ENCODE results near the gene CCDC158.

Gene CCDC158

DNA sequence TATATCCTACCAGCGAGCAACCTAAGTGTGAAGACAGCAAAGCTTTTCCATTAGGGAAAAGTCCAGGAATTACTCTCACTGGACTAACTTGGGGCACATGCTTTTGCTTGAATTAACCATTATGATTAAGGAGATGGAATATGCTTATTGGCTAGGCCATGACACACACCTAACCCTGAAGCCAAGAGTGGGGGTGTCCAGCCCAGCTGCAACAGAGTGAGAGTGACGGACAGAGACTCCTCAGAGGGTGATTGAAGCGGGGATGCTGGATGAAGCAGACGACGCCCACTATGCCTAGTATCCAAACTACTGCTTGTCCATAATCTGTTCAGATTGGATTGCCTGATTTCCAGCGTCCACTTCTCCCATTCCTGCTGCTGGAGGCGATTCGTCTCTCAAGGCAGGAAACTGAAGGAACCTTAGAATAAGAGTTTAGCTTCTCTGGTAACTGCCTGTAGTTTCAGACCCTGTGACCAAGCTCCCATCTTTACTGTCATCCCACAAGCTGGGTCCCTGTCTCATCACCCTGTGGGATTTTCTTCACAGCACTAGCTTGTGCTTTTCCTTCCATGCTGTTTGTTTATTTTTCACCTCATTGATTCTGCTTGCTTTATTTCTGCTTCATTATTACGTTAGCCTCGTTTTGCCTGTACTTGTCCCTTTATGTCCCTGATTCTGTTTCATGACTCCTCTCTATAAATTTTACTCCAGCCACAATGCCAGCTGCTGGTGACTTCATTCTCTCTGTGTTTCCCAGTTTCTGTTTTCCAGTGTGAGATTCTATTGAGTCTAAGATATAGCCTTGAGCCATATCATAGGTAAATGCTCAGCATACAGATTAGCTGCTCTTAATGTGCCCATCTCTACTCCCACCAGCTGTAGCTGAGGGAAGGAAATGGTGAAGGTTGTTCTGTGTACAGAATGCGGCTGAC, 150.4 kb downstream of the CCDC158 start:
- no peak overlapping the region for H3K27ac ChIP-seq
- TF ChIP-seq, protein P1, sequence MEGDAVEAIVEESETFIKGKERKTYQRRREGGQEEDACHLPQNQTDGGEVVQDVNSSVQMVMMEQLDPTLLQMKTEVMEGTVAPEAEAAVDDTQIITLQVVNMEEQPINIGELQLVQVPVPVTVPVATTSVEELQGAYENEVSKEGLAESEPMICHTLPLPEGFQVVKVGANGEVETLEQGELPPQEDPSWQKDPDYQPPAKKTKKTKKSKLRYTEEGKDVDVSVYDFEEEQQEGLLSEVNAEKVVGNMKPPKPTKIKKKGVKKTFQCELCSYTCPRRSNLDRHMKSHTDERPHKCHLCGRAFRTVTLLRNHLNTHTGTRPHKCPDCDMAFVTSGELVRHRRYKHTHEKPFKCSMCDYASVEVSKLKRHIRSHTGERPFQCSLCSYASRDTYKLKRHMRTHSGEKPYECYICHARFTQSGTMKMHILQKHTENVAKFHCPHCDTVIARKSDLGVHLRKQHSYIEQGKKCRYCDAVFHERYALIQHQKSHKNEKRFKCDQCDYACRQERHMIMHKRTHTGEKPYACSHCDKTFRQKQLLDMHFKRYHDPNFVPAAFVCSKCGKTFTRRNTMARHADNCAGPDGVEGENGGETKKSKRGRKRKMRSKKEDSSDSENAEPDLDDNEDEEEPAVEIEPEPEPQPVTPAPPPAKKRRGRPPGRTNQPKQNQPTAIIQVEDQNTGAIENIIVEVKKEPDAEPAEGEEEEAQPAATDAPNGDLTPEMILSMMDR (IDR thresholded peaks at IDR 0.05), result no peak

DNA sequence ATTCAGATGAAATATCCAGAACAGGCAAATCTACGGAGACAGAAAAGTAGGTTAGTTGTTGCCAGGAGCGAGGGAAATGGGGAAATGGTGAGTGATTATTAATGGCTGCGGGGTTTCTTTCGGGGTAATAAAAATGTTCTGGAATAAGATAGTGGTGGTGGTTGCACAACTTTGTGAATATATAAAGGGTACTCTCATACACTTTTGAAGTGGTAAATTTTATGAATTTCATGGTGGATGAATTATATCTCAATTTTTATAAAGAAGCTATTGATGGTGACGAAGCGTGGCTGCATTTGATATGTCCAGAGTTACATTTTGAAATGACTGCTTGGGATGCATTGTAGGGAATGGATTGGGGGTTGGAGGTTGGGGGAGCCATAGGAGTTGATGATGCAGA, 153.1 kb downstream of the CCDC158 start:
- Histone ChIP-seq H3K27ac (no peak overlapping the region), H3K9me3 (no peaks in the 10 kb centered on the region), H3K4me3 (no peak overlapping the region), H3K4me1 (no peaks in the 10 kb centered on the region), H3K36me3 (no peaks in the 10 kb centered on the region), H3K27me3 (no peaks in the 10 kb centered on the region)
- intact Hi-C loops (cut with DNase I; ENCODE audit: low total_unique reads), result no loop called here
- no peak for DNase-seq
- TF ChIP-seq, protein P1 (IDR thresholded peaks at IDR 0.05), result no peak

More for the DNA sequence above, 150.4 kb downstream of the CCDC158 start:
- no peak overlapping the region for H3K4me3 ChIP-seq
- H3K27me3 ChIP-seq, result no peaks in the 10 kb centered on the region
- H3K9me3 ChIP-seq, result no peaks in the 10 kb centered on the region
- no peak for DNase-seq
- intact Hi-C loops (cut with DNase I; ENCODE audit: low total_unique reads), result no loop called here
- no peaks in the 10 kb centered on the region for H3K4me1 ChIP-seq
- no peaks in the 10 kb centered on the region for H3K36me3 ChIP-seq

DNA sequence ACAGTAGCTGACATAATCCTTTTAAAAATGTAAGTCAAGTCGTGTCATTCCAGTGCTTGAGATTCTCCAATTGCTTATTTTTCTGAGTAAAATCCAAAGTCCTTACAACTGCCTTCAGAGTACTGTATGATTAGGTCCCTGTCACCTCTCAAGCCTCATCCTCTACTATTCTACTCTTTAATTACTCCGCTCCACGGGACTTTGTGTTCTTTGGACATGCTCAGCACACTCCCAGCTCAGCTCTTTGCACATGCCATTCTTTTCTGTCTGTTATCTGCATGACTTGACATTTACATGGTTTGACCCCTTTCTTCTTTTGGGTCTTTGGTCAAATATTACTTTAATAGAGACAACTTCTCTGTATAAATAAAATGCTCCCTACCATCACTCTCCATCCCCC, 154.3 kb downstream of the CCDC158 start:
- intact Hi-C loops (cut with DNase I; ENCODE audit: low total_unique reads), result no loop called here
- H3K27ac ChIP-seq, result no peak overlapping the region

DNA sequence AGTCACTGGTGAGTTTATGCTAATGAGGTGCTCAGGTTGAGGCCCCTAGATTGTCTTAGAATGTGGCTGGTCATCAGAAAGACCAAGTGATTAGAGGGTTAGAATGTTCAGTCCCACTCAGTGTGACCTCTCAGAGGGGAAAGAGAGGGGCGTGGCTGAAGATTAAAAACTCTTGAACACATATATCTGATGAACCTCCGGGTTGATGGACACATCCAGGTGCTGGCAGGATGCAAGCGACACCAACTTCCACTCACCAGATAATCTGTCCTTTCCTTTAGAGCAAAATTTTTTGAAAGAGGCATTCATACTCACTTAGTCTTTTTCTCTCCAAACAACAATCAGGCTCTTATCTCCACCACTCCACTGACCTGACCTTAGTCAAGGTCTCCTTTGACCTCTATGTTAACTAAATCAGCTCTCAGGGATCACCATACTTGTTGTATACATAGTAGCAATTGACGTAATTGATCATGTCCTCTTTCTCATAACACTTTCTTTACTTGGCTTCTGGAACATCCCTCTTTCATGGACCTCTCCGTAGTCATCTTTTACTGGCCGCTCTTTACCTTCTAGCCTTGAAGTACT, 155.2 kb downstream of the CCDC158 start:
- H3K4me1 ChIP-seq, result no peaks in the 10 kb centered on the region
- no peaks in the 10 kb centered on the region for H3K9me3 ChIP-seq
- H3K27me3 ChIP-seq, result no peaks in the 10 kb centered on the region
- H3K4me3 ChIP-seq, result no peak overlapping the region
- H3K36me3 ChIP-seq, result no peaks in the 10 kb centered on the region
- intact Hi-C loops (cut with DNase I; ENCODE audit: low total_unique reads), result no loop called here
- TF ChIP-seq, protein P1 (IDR thresholded peaks at IDR 0.05), result no peak
- DNase-seq, result no peak
- no peak overlapping the region for H3K27ac ChIP-seq

More for the DNA sequence above, 154.3 kb downstream of the CCDC158 start:
- TF ChIP-seq, protein P1 (IDR thresholded peaks at IDR 0.05), result no peak
- Histone ChIP-seq H3K4me1 (no peaks in the 10 kb centered on the region), H3K27me3 (no peaks in the 10 kb centered on the region), H3K9me3 (no peaks in the 10 kb centered on the region), H3K4me3 (no peak overlapping the region), H3K36me3 (no peaks in the 10 kb centered on the region)
- DNase-seq, result no peak
